Stimulated activated naive CD8-positive, alpha-beta T cell treated with anti-CD3 and anti-CD28 coated beads, Interleukin-15, Interleukin-2, amounts not matched to agents 100 U/mL and 50 U/mL, for 24 hours (primary cell): ENCODE measurements around the gene DNAJB13.
A peak's percentile ranks its signal among the peaks of the same experiment; 100 is the strongest.
"Not testable (repeated sequence)": the region's sequence is repeated elsewhere in the genome, so short reads cannot be mapped to it uniquely, and the experiment has no call there.

Source experiments
- ATAC-seq: fragments of 150-1000 bp; cut with Tn5 transposase; one replicate; pipeline ENCODE4 v1.10.0; 2021
- DNase-seq: peaks from one replicate; pipeline ENCODE4 v3.0.0; 2021

Gene DNAJB13

GRCh38 chr11:73977856-73978519, 27.2 kb downstream of the DNAJB13 start:
- no peak for ATAC-seq
- no peak for DNase-seq

- ATAC-seq (no peak), DNase-seq (no peak)
Observed at GRCh38 chr11:73978576-73979086, 27.8 kb downstream of the DNAJB13 start.

- ATAC-seq = peak; percentile 24
- peak; percentile 74 for DNase-seq
Observed at GRCh38 chr11:73980001-73980961, 29.5 kb downstream of the DNAJB13 start.

GRCh38 chr11:73981051-73981805, 30.4 kb downstream of the DNAJB13 start:
- DNase-seq (no peak), ATAC-seq (no peak)

- peak; percentile 92 for DNase-seq
- ATAC-seq = peak; percentile 77
Observed at GRCh38 chr11:73982595-73982989, 31.8 kb downstream of the DNAJB13 start, which contains the start of gene UCP2. Gene UCP2, minus strand, starts transcription at chr11:73982843. Its CDS starts 4,465 bp downstream, at chr11:73978378.

- ATAC-seq (peak; percentile 88), DNase-seq (peak; percentile 95)
Observed at GRCh38 chr11:73982990-73983740, 32.3 kb downstream of the DNAJB13 start.

GRCh38 chr11:73983741-73984538, 33.1 kb downstream of the DNAJB13 start:
- DNase-seq = no peak

GRCh38 chr11:73985661-73986060, 34.8 kb downstream of the DNAJB13 start:
- DNase-seq, ATAC-seq: not testable (repeated sequence)

More at GRCh38 chr11:73983741-73984538, 33.1 kb downstream of the DNAJB13 start:
- no peak for ATAC-seq

- no peak for ATAC-seq
Observed at GRCh38 chr11:73988227-73988626, 37.4 kb downstream of the DNAJB13 start.

GRCh38 chr11:73989156-73989555, 38.3 kb downstream of the DNAJB13 start:
- ATAC-seq = no peak
- no peak for DNase-seq

More at GRCh38 chr11:73988227-73988626, 37.4 kb downstream of the DNAJB13 start:
- DNase-seq = no peak

- no peak for ATAC-seq
- DNase-seq = no peak
Observed at GRCh38 chr11:73990730-73991129, 39.9 kb downstream of the DNAJB13 start.

- no peak for DNase-seq
- no peak for ATAC-seq
Observed at GRCh38 chr11:73991471-73992006, 40.7 kb downstream of the DNAJB13 start.

GRCh38 chr11:73995247-73995646, 44.4 kb downstream of the DNAJB13 start:
- no peak for DNase-seq

GRCh38 chr11:73995731-73996130, 44.9 kb downstream of the DNAJB13 start:
- DNase-seq = no peak

More at GRCh38 chr11:73995247-73995646, 44.4 kb downstream of the DNAJB13 start:
- peak; percentile 84 for ATAC-seq

GRCh38 chr11:73996161-73996747, 45.4 kb downstream of the DNAJB13 start:
- DNase-seq (no peak), ATAC-seq (no peak)

More at GRCh38 chr11:73995731-73996130, 44.9 kb downstream of the DNAJB13 start:
- peak; percentile 82 for ATAC-seq

- no peak for DNase-seq
- ATAC-seq = no peak
Observed at GRCh38 chr11:73997120-73997770, 46.4 kb downstream of the DNAJB13 start.

- DNase-seq (no peak), ATAC-seq (no peak)
Observed at GRCh38 chr11:73998846-73999575, 48.2 kb downstream of the DNAJB13 start.

- DNase-seq (no peak), ATAC-seq (no peak)
Observed at GRCh38 chr11:73999581-74000306, 48.9 kb downstream of the DNAJB13 start.
